Right lobe of liver (tissue), 4 donors: Measurements from ENCODE around the gene ELMO1.
A peak's percentile ranks its signal among the peaks of the same experiment; 100 is the strongest.

Source experiments
- POLR2A ChIP-seq: fragments of 450-650 bp; IDR thresholded peaks from one replicate; pipeline ENCODE4 v1.6.1; 2017; ENCODE audit warnings: antibody characterized with exemption, mild to moderate bottlenecking
- TF ChIP-seq, protein P1 (sequence below), 4 donors: fragments of 200-600 bp in 3 of 4; fragments of 450-650 bp in 1 of 4; IDR thresholded peaks; one replicate each; pipeline versions ENCODE4 v1.5.1 to v1.8.0; 2016 to 2022; ENCODE audit warnings: antibody characterized with exemption in 4 of 4, mild to moderate bottlenecking in 2 of 4
- donor health status: DM: no; HTN: no; CAD: no.
- donor health status: DM: no; HTN: no; CAD: no.
- donor health status: DM: no; HTN: yes; CAD: no.

DNA sequence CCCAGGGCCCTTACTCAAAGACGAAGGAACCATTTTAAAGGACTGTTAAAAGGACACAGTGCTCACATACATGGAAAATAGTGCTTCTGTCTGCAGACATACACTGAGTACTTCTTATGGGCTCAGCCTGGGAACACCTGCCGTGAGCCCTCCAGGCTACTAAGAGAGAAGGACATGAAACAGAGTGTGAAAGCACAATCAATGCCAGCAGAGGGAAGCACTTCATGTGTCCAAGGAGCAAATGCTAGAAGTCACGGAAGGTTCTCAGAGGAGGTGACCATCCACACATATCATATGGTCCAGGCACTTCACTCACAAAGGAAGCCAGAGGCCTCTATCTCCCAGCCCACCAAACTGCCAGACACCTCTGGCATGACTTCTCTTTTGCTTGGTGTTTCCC, 15.5 kb downstream of the ELMO1 start:
- TF ChIP-seq, protein P1, sequence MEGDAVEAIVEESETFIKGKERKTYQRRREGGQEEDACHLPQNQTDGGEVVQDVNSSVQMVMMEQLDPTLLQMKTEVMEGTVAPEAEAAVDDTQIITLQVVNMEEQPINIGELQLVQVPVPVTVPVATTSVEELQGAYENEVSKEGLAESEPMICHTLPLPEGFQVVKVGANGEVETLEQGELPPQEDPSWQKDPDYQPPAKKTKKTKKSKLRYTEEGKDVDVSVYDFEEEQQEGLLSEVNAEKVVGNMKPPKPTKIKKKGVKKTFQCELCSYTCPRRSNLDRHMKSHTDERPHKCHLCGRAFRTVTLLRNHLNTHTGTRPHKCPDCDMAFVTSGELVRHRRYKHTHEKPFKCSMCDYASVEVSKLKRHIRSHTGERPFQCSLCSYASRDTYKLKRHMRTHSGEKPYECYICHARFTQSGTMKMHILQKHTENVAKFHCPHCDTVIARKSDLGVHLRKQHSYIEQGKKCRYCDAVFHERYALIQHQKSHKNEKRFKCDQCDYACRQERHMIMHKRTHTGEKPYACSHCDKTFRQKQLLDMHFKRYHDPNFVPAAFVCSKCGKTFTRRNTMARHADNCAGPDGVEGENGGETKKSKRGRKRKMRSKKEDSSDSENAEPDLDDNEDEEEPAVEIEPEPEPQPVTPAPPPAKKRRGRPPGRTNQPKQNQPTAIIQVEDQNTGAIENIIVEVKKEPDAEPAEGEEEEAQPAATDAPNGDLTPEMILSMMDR (IDR thresholded peaks at IDR 0.05), result peak in 2 of 4 donors; percentile 7 to 19
- no peak for TF ChIP-seq POLR2A
